A204.1 (cell line): ENCODE results near the gene KCNQ1.
"Not testable (repeated sequence)": the region's sequence is repeated elsewhere in the genome, so short reads cannot be mapped to it uniquely, and the experiment has no call there.

Experiments
- FAIRE-seq: peaks from 2 replicates; lab custom pipeline; 2012; peaks lifted over from hg19 to GRCh38; lab: Jason Lieb, UNC

The KCNQ1 gene

GRCh38 chr11:2474059-2474901 lies 29.5 kb downstream of the KCNQ1 start:
- FAIRE-seq, result no peak

GRCh38 chr11:2475136-2475918 lies 30.5 kb downstream of the KCNQ1 start:
- no peak for FAIRE-seq

- no peak for FAIRE-seq
Measured at GRCh38 chr11:2477254-2477653, 32.4 kb downstream of the KCNQ1 start.

DNA sequence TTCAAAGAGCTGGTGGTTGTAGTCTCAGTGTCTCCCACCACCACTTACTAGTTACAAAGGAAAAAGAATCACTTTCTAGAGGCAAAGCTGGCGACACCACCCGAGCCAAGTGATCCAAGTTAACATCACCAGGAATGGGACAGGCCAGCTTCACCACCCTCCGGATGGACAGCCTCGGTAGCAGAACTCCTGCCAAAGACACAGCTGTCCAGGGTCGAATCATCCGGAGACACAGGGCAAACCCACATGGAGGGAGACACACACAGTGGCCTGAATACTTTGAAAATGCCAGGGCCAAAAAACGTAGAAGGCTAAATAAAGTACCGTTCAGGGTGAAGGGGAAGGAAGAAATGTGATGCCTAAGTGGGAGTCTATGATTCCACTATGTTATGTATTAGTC lies 33.1 kb downstream of the KCNQ1 start:
- FAIRE-seq, result no peak

DNA sequence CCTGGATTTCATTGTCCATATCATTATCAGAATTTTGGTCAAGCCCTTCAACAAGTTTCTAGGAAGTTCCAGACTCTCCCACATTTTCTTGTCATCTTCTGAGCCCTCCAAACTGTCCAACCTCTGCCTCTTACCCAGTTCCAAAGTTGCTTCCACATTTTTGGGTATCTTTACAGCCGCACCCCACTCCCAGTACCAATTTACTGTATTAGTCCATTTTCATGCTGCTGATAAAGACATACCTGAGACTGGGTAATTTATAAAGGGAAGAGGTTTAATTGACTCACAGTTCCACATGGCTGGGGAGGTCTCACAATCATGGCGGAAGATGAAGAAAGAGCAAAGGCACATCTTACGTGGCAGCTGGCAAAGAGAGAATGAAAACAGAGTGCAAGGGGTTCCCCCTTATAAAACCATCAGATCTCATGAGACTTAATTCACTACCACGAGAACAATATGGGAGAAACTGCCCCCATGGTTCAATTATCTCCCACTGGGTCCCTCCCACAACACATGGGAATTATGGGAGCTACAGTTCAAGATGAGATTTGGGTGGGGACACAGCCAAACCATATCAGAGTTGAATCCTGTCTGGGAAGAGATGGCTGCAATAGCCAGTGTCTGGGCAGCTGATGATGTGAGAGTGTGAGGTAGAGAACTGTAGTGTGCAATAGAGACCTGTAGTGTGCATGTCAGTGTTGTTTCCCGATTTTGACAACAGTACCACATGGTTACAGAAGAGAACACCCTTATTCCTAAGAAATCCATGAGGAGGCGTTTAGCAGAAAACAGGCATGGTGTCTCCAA lies 35.5 kb downstream of the KCNQ1 start:
- not testable (repeated sequence) for FAIRE-seq

- no peak for FAIRE-seq
Measured at GRCh38 chr11:2480874-2481220, 36.0 kb downstream of the KCNQ1 start.

GRCh38 chr11:2481253-2481652 lies 36.4 kb downstream of the KCNQ1 start:
- no peak for FAIRE-seq

GRCh38 chr11:2482204-2482603 lies 37.4 kb downstream of the KCNQ1 start:
- FAIRE-seq, result no peak

GRCh38 chr11:2482745-2483144 lies 37.9 kb downstream of the KCNQ1 start:
- FAIRE-seq, result no peak

DNA sequence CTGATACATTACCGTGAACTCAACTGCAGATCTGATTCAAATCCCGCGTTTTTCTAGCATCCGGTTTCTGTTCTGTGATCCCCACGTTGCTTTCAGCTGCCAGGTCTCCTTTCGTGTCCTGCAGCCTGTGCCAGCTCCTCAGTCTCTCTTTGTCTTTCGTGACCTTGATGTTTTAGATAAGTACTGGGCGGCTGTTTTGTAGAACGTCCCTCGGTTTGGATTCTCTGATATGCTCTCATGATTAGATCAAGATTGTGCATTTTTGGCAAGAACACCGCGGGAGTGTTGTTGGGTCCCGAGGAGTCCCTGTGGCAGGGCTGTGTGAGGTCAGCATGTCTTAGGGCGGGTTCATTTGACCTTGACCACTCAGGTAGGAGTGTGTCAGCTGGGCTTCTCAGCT lies 38.6 kb downstream of the KCNQ1 start:
- no peak for FAIRE-seq

DNA sequence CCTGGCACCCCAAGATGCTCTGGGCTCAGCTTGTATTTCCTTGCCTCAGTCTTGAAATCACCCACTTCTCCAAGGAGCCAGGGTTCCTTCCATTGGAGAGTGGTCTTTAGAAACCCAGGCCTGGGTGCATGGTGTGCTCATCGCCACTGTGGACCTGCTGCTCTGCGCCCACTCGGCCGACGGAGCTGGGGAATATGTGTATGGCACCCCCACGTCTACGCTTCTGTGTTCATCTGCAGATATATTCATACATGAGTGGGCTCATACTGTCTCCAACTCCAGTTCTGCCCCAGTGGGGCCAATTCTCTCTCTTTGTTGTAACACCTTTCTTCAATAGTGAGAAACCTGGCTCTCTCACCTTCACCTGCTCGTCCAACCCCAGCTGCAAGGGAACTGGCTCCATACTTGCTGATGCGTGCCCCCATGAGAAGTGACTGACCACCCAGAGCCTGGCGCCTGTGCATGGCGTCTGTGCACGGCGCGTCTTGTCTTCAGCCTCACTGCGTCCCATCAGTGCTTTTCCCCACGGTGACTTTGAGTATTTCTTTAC lies 39.8 kb downstream of the KCNQ1 start:
- FAIRE-seq, result no peak

DNA sequence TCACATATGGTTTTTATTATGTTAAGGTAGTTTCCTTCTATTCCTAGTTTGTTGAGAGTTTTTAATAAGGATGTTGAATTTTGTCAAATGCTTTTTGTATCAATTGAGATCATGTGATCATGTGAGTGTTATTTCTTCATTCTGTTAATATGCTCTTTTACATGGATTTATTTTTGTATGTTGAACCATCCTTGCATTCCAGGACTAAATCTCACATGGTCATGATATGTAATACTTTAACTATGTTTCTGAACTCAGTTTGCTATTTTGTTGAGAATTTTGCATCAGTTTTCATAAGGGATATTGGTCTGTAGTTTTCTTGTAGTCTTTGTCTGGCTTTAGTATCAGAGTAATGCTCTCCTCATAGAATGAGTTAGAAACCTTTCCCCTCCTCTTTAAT lies 43.2 kb downstream of the KCNQ1 start:
- FAIRE-seq, result no peak

DNA sequence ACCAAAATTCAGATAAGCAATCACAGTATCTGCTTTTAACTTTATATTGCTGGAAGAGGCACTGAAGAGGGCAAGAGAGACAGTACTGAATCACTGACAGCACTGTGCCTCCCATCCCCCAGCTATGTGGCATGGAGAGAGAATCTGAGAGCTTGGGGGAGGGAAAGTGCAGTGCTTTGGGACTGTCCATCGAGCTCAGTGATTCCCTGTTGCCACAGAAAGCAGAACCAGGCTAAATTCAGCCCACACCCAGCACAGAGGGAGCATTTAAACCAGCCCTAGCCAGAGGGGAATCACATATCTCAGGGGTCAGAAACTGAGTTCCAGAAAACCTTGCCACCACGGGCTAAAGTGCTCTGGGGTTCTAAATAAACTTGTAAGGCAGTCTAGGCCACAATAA lies 44.3 kb downstream of the KCNQ1 start:
- FAIRE-seq, result no peak

DNA sequence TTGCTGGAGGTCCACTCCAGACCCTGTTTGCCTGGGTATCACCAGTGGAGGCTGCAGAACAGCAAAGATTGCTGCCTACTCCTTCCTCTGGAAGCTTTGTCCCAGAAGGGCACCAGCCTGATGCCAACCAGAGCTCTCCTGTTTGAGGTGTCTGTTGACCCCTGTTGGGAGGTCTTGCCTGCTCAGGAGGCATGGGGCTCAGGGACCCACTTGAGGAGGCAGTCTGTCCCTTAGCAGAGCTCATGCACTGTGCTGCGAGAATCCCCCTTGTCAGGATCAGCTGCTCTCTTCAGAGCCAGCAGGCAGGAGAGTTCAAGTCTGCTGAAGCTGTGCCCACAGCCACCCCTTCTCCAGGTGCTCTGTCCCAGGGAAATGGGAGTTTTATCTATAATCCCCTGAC lies 53.1 kb downstream of the KCNQ1 start:
- FAIRE-seq, result not testable (repeated sequence)

DNA sequence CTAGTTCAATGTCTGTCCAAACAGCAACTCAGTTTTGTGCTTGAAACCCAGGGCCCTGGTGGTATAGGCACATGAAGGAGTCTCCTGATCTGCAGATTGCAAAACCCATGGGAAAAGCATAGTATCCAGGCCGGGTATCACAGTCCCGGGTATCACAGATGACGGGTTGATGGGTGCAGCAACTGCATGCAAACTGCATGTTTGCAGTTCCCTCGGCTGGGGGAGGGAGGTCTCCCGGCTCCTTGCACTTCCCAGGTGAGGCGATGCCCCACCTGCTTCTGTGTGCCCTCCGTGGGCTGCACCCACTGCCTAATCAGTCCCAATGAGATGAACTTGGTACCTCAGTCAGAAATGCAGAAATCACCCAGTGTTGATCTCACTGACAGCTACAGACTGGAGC lies 53.9 kb downstream of the KCNQ1 start:
- no peak for FAIRE-seq

GRCh38 chr11:2507212-2507901 lies 62.5 kb downstream of the KCNQ1 start:
- FAIRE-seq, result no peak

GRCh38 chr11:2507945-2508749 lies 63.3 kb downstream of the KCNQ1 start:
- FAIRE-seq, result no peak

- no peak for FAIRE-seq
Measured at GRCh38 chr11:2508793-2509192, 64.0 kb downstream of the KCNQ1 start.

GRCh38 chr11:2509481-2510001 lies 64.7 kb downstream of the KCNQ1 start:
- no peak for FAIRE-seq

GRCh38 chr11:2510626-2511402 lies 66.0 kb downstream of the KCNQ1 start:
- FAIRE-seq, result no peak
